GM12892 (cell line): Measurements from ENCODE around the gene CRIP3.

ENCODE experiments used
- POLR2A ChIP-seq: IDR thresholded peaks from 2 replicates; pipeline ENCODE4 v1.6.1; 2011; ENCODE audit warnings: low read depth, low read length, control low read depth
- POLR2AphosphoS5 ChIP-seq: IDR thresholded peaks from 2 replicates; pipeline ENCODE4 v1.6.1; 2011; ENCODE audit warnings: low read depth, low read length, control low read depth
- TAF1 ChIP-seq: IDR thresholded peaks from 2 replicates; pipeline ENCODE4 v1.6.1; 2011; ENCODE audit warnings: low read depth, mild to moderate bottlenecking, control low read depth, low read length, borderline replicate concordance

DNA sequence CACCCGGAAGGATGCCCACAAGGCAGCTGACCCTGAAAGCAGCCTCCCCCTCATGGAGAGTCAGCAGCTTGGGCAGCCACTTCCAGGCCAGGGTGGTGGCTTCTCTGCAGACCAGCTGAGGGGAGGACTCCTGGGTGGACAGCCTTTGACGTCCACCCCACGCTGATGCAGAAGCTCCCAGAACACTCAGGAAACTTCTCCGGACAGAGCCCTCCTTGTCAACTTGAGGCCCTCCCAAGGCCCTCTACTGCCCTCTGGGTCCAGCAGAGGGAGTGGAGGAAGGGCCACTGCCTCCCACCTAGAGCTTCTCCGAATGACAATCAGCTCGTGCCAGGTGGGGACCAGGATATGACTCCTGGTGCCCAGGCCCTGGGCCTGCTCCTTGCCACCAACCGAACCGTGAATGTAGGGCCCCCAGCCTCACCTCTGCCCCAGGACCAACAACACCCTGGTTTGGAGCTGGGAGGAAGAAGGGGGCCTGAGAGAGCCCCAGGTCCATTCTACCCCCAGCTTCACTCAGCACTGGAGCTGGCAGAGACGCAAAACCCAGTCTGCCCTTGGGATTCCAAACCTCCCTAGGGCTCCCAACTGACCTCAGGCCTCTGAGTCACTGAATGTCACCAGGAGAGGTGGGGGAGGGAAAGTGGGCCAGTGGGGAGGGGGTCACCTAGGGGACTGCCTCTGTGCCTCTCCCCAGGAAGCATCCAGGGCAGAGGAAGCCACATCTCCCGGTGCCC lies 21.5 kb downstream of the CRIP3 start:
- TF ChIP-seq POLR2A (no peak), POLR2AphosphoS5 (no peak), TAF1 (no peak)
